ENCODE measurements around the gene PGA5. TPM values are rescaled to one million over a fixed set of nuclear protein-coding genes. Genes with fewer than 3 reads are reported as not detected.

PGA5 gene
- total RNA-seq, 1 donor from 2014 or later, result not detected

DNA sequence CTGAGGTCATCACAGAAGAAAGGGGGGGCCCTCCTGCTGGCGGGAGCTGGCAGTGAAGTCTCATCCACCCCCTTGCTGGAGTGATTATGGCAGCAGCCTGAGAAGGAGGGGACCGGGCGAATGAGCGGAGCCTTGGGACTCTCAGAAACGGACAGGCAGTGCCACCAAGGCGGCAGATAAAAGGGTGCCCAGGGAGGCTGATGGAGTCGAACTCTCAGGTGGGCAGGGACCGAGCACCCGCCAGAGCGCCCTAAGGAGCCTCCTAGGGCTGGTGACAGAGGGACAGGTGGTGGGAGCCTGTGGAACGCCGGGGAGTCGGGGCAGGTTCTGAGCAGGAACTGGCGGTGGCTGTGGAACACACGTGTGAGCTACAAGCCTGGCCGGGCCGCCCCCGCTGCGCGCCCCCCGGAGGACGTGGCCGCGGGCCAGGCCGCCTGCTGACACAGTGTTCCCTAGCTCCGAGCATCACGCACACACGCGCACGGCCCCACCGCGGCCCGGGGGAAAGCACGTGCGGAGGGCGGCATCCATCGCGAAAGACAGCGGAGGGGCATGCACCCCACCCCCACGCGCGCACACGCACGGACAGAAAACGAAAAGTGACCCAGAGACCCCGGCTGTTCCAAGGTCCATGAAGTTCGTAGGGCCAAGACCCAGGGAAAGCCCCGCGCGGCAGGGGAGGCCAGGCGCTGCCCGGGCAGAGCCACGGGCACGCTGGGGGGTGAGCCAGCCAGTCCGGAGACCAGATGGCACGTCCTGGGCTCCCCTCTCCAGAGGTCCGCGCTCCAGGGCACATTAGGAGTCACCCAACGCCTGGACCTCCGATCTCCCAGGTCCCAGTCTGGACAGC, 53.1 kb downstream of the PGA5 start:
- intact Hi-C loops (cut with micrococcal nuclease), result loop anchor here (1.0 kb wide), 1 partner anchor 40 kb away; no protein-coding TSS in a partner anchor

DNA sequence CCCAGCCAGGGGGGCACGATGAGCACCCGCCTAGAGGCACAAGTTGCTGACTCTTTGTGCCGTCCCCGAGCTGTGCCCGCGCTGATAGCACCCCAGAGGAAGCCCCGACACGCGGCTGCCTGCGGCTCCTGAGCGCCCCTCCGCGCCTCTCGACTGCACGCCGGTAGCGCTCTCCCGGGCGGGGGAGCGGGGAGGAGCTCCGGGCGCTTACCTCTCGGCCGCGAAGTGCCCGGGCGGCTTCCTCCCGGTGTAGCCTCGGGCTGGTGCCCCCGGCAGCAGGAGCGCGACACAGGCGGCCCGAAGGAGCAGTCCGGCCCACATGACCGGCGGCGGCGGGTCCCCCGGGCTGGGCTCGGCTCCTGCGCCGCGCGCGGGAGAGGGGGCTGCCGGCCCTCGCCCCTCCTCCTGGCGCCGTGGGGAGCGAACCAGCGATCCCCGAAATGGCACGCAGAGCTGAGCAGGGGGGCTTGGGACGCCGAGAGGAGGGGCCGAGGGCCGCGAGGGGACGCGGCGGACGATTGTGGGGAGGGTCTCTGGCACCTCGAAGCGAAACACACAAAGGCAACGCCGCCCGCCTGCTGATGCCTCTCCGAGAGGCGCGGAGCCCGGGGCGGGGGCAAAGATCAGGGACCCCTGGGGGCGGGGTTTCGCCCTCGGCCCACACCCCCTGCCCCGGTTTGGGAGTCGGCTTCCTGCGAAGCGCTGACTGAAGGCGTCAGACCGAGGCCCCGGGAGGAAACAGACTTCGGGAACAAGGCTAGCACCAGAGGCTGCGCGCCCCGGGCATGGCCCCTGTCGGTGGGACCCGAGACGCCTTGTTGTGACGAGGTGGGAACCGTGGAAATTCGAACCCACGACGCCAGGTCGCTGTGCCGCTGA, 54.0 kb downstream of the PGA5 start, which contains the start of gene VWCE:
Gene VWCE (minus strand): TSS at position 600 of the 879 bp plus-strand sequence. CDS start 279 bp downstream, at position 321.
- intact Hi-C loops (cut with micrococcal nuclease), result loop anchor here (1.0 kb wide), 1 partner anchor 41 kb away; no protein-coding TSS in a partner anchor

DNA sequence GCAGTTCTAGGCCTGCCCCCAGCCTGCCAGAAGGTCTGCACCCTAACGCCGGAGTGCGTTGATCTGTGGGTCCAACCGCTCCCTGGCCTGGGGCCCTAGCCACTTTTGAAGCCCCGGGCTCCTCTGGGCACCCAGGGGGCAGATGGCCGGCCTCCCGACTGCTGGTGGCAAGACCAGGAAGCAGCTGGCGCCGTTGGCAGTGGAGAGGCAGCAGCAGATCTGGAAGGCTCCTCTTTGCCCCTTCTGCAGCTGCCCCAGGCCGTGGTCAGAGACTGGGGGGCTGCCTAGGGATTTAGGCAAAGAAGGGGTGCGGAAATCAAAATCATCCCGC, 54.6 kb downstream of the PGA5 start:
- intact Hi-C loops (cut with micrococcal nuclease), result no loop called here

DNA sequence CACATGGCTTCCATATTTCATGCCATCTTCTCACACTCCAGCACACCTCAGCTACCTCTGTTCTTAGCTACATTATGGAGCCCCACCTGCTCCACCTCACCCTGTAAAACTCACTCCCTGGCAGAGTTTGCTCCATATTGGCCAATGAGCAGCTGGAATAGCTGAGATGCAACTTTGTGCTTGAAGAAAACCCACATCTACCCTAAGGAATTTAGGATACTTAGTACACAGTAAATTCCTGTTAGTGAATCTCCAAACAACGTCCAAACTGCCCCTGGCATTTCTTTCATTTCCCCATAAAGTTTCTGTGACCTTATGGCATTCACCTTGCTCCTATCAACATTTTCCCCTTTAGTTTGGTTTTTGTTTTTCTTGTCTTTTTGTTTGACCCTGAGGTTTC, 56.4 kb downstream of the PGA5 start:
- intact Hi-C loops (cut with micrococcal nuclease), result no loop called here

DNA sequence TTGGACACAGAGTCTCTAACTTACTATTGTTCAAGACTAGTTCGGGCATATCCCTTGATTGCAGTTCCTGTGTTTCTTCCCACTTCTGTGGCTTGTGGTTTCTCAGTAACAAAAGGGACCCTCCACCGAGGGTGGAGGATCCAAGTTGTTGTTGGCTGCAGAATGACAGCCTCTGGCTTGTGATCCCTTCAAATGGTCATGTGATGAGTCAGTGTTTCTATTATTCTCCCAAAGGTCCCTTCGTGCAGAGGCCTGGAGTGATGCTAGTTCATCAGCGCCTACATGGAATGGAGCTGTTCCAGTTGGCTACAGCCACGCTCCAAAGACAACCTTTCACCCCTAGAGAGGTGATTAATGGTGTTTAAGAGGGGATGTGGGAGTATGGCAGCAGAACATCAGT, 56.8 kb downstream of the PGA5 start:
- intact Hi-C loops (cut with micrococcal nuclease), result no loop called here

- intact Hi-C loops (cut with micrococcal nuclease), result no loop called here
Measured at GRCh38 chr11:61298663-61299244, 57.8 kb downstream of the PGA5 start.

Other genes starting within 250 kb of the PGA5 start
- 358 and 362 TPM in 2 replicates for gene CD5, start 138.7 kb upstream of the PGA5 start, total RNA-seq
- gene VPS37C, start 79.7 kb upstream of the PGA5 start, total RNA-seq, result 7.7 and 9.2 TPM in 2 replicates
- not detected in 2 replicates for gene PGA3, start 37.7 kb upstream of the PGA5 start, total RNA-seq
- not detected in 2 replicates for gene PGA4, start 18.8 kb upstream of the PGA5 start, total RNA-seq
- 2.9 and 3.8 TPM in 2 replicates for gene VWCE, start 54.1 kb downstream of the PGA5 start, total RNA-seq
- gene DDB1, start 91.9 kb downstream of the PGA5 start, total RNA-seq, result 231 and 237 TPM in 2 replicates
- gene TKFC, start 92.1 kb downstream of the PGA5 start, total RNA-seq, result 42.6 and 44.4 TPM in 2 replicates
- gene CYB561A3, start 120.7 kb downstream of the PGA5 start, total RNA-seq, result 41.6 and 42.9 TPM in 2 replicates
- 51.3 and 54.5 TPM in 2 replicates for gene TMEM138, start 121.2 kb downstream of the PGA5 start, total RNA-seq
- gene TMEM216, start 151.4 kb downstream of the PGA5 start, total RNA-seq, result 10.2 and 12.4 TPM in 2 replicates
- gene CPSF7, start 188.8 kb downstream of the PGA5 start, total RNA-seq, result 120 and 123 TPM in 2 replicates
- 49.1 and 53.0 TPM in 2 replicates for gene SDHAF2, start 188.9 kb downstream of the PGA5 start, total RNA-seq

Data from T-helper 2 cell treated with Interferon-gamma antibody and Interleukin-4, amounts not matched to agents 100 ng/mL and 5 ng/mL, for 36 hours (primary cell).